SKM-1 treated with dmso at 0.1 percent for 144 hours (cell line): ENCODE results near the gene IL17B.

ENCODE experiments used
- DNase-seq: peaks from one replicate; lab custom pipeline; 2025; ENCODE audit not compliant: unreplicated experiment; lab: John Stamatoyannopoulos, UW

Gene IL17B

DNA sequence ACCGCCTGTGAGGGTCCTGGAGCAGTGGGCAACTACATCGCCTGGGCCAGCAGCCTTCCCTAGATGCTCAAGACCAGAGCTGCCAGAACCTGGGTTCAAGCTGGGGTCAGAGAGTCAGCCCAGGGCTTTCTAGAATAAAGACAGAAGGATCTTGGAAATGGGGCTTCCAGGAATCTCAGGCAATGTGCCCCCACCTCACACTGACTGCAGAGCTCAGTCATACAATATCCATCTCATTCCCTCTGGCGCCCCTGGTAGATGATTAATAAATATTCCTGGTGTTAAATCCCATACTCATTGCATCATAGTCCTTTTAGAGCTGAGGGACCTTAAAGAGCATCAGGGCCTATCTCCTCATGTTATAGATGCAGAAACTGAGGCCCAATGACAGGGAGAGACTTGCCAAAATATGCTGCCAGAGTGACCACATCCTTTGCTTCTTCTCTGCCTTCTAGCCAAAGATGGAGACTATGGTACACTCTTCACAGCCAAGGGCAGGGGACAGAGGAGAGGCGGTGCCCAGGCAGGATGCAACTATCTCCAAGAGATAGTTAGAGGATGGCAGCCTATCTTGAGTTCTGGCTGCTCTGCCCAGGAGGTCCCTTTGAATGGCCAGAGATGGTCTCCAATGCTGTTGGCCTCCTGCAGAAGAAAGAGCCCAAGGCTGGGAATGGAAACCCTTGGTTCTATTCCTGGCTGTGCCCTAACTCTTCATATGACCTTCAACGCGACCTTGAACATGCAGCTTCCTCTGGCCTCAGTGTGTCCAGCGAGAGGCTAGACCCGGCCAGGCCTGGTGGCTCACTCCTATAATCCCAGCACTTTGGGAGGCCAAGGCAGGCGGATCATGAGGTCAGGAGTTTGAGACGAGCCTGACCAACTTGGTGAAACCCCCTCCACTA is 36.2 kb upstream of the IL17B start:
- no peak for DNase-seq

DNA sequence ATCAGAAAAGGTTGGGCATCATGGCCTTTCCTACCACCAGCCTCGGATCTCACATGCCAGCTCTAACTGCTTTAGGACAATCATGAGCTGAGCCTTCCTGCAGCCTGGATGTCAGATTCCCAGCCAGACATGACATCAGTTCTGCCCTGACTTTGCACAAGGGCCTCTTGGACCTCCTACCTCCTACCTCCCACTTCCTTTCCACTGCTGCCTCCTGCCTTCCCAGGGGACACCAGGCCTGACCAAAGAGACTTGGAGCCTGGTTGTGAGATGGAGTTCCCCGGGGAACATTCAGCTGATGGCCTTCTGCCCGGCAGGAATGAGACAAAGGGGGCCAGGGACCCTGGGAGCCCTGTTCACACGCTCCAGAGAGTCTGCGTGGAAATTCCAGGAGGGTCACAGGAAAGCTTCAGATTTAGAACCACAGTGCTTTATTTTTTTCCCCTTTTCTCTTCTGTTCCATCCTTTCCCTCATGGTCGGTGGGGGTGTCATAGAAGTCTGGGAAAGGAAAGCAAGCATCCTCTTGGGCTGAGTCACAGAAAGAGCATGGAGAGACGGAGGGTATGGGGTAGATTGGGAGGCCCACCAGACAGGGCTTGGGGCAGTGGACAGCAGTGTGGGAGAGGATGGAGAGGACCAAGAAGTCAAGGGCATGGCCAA is 35.4 kb upstream of the IL17B start:
- DNase-seq: no peak

DNA sequence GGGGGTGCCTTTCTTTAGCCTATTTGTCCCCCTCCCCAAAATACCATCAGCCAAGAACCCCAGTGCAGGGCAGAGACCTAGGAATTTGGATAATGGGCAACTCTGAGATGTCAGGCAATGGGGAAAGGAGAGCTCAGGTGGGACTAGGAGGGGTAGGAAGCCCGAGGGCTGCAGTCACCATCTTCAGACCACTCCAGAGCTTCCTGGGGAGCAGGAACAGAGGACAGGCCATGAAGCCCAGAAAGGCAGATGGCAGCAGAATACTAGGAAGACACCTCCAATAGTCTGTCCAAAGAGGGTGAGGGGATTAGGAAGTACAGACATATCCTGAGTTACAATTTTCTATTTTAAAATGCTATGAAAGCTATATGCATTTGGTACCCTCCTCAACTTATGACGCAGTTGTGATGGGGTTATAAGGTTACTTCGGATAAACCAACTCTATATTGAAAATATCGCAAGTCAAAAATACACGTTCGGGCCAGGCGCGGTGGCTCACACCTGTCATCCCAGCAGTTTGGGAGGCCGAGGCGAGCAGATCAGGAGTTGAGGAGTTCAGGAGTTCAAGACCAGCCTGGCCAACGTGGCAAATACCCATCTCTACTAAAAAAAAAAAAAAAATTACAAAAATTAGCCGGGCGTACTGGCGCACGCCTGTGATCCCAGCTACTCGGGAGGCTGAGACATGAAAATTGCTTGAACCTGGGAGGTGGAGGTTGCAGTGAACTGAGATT is 34.6 kb upstream of the IL17B start:
- no peak for DNase-seq

DNA sequence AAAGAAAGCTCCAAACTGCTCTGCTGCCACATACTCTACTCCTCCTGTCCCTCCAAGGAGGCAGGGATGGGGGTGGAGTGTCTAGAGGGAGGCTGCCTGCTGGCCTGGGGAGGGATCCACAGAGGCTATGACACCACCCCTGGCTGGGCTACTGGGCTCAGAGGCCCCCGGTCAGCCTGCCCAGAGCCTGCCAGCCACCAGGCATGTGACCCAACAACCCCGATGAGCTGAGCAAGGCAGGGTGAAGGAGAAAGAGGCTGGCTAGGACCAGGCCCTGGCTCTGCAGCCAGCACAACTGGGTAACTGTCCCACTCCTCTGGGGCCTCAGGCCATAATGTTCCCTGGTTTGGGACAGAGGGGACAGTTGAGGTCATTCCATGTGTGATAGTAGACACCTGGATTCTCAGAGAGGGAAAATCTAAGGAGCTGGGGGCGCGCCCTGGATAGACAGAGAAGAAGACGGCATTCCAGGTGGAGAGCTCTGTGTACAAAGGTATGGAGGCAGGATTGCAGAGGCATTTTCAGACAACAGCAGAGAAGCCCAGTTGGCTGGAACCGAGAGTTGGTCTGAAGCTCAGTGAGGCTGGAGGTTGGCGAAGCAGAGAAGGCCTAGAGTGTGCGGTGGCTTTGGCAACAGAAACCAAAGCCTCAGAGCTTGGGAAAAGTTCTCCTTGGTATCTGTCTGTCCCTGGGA is 33.8 kb upstream of the IL17B start:
- no peak for DNase-seq

DNA sequence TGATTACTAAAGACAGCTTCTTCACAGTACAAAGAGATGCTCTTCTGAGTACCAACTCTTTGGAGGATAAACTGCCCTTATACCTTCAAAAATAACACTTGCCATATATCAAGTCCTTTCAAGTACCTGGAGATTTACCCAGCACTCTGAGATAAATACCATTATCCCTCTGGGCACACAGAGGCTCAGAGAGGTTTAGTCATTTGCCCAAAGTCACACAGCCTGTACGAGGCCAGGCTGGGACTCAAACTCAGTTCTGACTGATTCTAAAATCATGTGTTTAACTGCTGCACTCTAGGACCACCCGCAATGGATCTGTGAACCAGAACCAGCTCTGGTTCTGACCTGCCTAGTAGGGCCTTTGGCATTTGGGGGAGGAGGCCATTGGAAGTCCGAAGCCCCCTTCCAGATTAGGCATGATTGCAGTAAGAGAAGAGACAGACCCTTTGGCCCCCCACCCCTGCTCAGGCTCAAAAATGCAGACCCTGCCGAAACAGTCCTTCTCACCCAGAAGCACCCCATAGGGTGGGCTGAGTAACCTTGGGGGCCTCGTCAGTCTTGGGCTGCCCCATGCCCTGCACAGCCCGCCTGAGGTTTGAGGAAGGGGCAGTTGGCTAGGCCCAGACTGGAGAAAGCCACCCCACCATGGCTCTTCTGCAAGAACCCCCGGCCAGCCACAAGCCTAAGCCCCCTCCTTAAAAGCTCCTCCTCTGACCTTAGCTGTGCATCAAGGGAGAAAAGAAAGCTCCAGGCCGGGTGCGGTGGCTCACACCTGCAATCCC is 32.8 kb upstream of the IL17B start:
- DNase-seq: no peak

DNA sequence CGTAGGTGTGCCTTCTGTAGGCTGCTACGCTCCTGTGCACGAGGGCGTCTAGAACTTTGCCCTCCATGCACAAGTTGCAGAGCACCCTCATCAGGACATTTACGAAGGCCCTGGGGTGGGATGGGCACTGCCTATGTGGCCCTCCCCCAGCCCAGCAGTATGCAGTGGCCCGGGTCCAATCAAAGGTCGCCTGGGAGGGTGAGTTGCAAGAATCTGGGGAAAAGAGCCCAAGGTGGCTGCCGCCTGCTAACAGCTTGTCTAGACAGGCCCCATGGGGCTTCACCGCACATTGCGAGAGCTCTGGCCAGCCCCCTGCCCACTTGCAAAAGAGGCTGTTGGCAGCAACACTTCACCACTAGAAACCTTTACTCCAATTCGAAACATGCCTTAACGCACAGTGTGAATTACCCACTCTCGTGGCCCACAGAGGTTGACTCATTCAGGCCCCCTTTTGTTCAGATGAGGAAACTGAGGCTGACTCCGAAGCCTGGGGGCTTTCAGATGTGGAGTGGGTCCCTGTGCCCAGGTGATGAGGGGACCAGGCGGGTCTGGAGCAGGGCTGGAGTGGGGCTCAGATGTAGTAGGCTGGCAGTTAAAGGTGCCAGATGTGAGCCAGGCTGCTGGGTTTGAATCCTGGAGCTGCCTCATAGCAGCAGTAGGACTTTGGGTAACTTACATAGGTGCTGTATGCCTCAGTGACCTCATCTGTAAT is 31.8 kb upstream of the IL17B start:
- no peak for DNase-seq

DNA sequence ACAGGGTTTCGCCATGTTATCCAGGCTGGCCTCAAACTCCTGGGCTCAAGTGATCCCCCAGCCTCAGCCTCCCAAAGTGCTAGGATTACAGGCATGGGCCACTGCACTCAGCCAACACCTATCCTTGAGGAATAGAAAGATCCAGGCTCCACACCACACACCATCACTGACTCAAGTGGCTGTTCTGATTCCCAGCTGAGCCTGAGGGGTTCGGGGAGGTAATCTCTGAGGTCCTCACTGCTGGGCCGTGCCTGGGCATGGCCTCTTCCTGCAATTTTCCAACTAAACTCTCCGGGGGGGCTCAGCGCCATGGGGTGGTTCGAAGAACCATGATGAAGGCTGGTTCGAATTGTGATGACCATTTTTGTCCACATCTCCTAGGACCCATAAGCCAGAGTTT is 31.0 kb upstream of the IL17B start:
- DNase-seq: no peak

DNA sequence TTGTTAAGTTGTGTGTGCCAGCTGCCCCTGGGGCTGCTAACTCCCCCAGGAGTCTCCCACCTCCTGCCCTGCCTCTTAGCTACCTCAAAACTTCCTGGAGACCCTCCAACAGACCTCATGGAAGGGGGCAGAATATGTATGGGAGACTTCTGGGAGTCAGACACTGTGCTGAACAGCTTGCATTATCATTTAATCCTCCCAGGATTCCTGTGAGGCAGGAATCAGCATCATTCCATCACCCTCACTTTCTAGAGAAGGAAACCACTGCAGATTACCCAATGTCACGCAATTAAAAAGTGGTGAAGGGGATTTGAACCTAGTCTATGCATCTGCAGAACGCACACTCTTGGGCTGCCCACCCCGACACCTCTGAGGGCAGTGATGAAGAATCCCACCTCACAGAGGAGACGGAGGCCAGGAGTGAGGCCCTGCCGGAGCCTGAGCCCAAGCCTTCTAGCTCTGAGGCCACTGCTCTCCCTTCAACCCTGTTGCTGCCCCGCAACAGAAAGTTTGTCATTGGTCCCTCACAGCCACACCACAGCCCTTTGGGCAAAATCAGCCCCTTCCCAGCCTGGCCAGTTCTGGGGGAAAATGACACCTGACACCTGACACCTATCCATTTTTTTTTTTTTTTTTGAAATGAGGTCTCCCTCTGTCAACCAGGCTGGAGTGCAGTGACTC is 30.3 kb upstream of the IL17B start:
- no peak for DNase-seq

DNA sequence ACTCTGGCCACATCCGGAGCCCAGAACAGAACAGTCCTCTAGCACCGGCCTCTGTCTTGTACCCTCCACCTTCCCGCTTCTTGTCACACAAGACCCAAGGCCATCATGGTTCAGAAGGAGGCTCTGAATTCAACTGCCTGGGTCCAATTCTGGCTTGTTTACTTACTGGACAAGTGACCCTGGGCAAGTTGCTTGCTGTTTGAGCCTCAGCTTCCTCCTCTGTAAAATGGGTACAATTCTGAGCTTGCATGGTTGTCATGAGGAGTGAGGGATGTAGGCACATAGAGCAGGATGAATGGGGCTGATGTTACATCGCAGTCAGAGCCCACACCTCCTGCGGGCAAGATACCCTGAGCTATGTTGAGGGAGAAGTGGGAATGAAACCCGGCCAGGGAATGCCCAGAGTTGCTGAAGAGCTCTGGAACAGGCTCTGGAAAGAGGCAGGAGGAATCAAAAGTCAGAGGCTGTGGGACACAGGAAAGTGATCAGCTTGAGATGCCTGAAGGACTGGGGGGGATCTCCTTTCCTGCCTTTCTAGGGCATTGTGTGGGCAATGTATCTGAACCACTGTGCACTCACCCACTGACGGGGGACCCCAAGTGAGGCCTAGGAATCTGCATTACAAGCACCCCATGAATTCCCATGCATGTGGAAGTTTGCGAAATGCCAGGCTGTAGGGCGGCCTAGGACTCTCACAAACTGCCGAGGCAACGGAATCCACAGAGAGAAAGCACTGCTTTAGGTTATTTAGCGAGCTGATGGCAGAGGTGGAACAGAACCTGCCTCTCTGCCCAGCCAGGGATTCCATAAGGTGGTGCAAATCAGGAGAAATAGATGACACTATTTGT is 29.4 kb upstream of the IL17B start:
- DNase-seq: no peak

DNA sequence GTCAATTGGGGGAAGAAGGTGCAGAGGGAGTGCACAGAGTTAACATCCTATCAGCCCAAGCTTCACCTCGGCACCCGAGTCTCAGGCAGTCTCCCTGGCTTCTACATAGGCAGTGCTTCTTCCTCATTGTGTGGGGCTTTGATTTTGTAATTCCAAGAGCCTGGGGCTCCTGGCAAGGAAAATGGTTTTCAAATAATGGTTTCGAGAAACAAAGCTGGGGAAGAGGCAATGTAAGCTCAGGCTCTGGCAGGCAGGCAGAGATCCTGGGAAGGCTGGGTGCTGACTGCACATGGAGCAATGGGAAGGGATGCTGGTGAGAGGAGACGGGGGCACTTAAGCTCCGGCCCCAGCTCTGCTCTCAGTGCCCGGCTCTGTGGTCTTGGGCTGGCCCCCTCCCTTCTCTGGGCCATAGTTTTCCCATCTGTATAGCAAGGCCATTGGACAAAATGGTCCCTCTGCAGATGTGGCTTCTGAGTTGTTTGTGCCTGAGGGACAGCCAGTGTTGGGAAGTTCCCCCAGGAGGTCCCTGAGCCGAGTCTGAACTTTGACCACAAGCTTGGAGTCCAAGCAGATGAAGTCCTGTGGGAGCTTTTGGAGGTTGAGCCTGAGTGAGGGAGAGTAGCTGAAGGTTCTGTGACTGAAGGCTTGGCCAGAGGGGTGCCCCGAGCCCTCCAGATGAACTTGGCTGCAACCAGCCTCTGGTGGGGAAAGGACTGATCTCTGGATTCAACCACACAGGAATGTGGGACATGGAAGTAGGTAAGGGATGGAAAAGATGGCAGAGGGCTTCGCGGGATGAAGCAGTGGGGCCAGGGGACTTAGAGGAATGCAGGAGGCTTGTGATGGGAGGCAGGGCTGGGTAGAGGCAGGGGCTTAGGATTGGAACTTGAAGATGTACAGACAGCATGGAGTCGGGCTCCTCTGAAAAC is 28.5 kb upstream of the IL17B start:
- no peak for DNase-seq

DNA sequence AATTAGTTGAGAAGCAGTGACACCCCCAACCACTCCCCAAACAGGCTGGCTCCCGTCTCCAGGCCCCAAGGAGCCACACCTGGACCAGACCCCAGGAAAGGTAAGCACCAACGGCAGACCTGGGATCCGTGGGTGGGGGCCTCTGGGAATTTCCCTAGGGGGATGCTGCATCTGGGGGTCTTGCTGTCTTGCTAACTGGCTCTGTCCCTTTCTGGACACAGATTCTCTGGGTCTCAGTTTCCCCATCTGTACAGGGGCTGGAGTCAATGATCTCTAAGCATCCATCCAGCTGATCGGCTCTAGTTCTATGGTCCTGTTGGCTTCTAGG is 27.9 kb upstream of the IL17B start:
- DNase-seq: no peak

DNA sequence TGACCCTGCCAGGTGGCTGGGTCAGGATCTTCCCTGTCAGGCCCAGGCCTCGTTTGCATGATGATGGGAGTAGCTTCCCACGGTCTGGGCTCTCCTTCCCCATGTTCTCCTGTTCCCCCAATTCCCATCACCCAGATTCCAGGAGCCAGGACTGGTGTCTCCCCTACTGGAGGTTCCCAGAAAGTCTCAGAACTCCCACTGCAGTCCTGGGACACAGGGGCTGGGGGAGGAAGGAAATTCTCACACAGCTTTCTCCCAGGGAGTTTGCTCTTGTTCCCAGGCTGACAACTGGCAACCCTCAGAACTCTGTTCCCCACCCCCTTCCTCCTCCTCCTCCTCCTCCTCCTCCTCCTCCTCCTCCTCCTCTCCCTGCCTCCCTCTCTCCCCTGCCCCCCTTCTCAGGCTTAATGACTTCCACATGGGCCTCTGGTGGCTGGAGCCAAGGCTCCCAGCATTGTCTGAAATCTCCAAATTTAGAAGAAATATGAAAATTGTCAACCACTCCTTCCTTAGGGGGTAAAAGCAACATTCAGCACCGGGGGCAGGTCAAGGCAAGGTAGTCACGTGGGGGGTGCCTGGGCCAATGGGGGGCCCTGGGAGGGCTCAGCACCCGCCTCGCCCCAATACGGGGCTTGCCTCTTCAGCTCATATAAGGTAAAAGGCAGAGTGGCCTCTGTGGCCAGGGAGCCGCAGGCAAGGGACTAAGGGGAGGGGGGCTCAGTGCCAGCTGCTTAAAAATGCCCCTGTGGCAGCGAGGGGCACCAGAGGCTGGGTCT is 27.3 kb upstream of the IL17B start:
- DNase-seq: no peak

DNA sequence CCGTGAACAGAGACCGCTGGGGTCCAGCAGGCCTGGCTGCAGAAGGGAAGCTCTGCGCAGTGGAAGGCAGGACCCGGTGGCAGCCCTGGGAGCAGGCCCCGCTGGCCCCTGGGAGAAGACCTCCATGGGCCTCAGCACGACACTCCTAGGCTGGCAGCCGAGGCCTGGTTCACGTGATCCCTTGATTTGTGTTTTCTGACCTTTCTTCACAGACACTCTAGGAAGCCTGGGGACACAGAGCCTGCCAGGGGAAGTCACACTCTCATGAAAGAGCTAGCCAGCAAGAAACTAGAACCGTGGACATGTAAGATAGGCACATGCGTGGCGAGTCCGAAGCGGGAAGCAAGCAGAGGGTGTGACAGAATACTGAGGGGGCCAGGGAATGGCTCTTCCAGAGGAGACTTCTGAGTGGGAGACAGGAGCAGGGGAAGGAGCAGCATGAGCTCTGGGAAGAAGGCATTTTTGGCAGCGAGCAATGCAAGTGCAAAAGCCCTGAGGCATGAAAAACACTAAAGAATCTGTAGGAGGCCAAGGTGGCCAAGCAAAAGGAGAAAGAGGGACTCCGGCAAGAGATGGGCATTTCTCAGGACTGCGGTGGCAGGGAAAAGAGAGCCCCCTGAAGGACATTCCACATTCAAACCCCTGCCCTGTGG is 26.6 kb upstream of the IL17B start:
- DNase-seq: no peak

DNA sequence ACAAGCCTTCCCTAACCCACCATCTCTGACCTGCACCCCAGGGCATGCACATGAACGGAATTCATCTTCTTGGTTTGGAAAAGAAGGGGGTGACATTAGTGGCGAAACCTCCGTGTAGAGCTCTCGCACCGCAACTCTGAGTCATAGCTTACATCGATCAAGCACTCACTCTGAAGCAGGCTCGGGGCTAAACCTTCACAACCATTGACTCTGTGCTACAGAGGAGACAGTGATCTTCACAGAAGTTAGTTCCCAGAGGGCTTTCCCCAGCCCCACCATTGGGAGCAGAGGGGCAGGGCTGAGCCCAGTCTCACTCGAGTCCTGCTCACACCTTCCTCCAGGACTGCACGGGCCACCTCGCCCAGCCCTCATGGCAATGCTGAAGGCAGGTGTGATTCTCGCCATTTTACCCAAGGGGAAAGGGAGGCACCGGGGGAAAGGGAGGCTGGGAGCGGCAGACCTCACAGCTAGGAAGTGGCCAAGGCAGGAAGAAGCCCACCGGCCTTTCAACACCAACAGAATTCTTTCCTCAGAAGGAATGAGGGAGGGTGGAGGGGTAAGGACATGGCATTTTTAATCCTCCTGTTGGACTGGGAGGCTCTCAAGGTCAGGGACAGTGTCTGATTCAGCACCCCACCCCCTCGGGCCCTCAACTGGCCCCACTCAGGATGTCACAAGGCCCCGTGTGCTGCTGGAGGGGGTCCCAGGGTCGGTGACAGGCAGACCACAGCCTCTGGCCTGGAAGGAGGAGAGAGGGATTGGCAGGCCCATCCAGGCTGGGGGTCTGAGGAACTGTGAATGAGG is 25.9 kb upstream of the IL17B start:
- no peak for DNase-seq
